Progenitor cell of endocrine pancreas (in vitro differentiated cells): ENCODE measurements around the gene DPP6. TPM values are rescaled to one million over a fixed set of nuclear protein-coding genes. Genes with fewer than 3 reads are reported as not detected.

Experiments used
- DNase-seq: peaks from one replicate; pipeline ENCODE4 v3.0.0; 2021; ENCODE audit warnings: low spot score; ENCODE audit not compliant: unreplicated experiment
- H3K27ac Mint-ChIP-seq: 2 replicates; pipeline ENCODE4 v1.8.0; 2021; ENCODE audit warnings: mild to moderate bottlenecking, moderate library complexity, mixed read lengths
- H3K27me3 Mint-ChIP-seq: 2 replicates; pipeline ENCODE4 v1.8.0; 2021; ENCODE audit warnings: mixed read lengths
- H3K36me3 Mint-ChIP-seq: 2 replicates; pipeline ENCODE4 v1.8.0; 2022; ENCODE audit warnings: mixed read lengths; ENCODE audit not compliant: insufficient read depth
- H3K4me1 Mint-ChIP-seq: 2 replicates; pipeline ENCODE4 v1.8.0; 2021; ENCODE audit warnings: low read depth, mixed read lengths
- H3K4me3 Mint-ChIP-seq: 2 replicates; pipeline ENCODE4 v1.8.0; 2021; ENCODE audit warnings: low read depth, mild to moderate bottlenecking, moderate library complexity, mixed read lengths
- H3K9me3 Mint-ChIP-seq: 2 replicates; pipeline ENCODE4 v1.8.0; 2021; ENCODE audit warnings: low read depth, mixed read lengths
- CTCF ChIP-seq: fragments of 200-600 bp; sonication (generic); IDR thresholded peaks from one replicate; pipeline ENCODE4 v1.5.0; 2021; ENCODE audit warnings: antibody characterized with exemption, mild to moderate bottlenecking; ENCODE audit not compliant: unreplicated experiment
- total RNA-seq: library from RNA; stranded (reverse); gene quantifications from 2 replicates; pipeline ENCODE4 v1.2.1, GENCODE V29; 2021

The DPP6 gene
- total RNA-seq, 1 donor from 2014 or later = 13.4 TPM

GRCh38 chr7:154579711-154580110 lies 527.5 kb downstream of the DPP6 start:
- no peaks in the 10 kb centered on the region for H3K9me3 Mint-ChIP-seq
- no peak for TF ChIP-seq CTCF
- H3K27ac Mint-ChIP-seq = no peak overlapping the region
- no peaks in the 10 kb centered on the region for H3K36me3 Mint-ChIP-seq
- H3K27me3 Mint-ChIP-seq = no peaks in the 10 kb centered on the region
- no peaks in the 10 kb centered on the region for H3K4me1 Mint-ChIP-seq
- no peak overlapping the region for H3K4me3 Mint-ChIP-seq
- DNase-seq = no peak

- H3K27me3 Mint-ChIP-seq = no peaks in the 10 kb centered on the region
Observed at GRCh38 chr7:154581251-154581890, 529.2 kb downstream of the DPP6 start.

GRCh38 chr7:154583454-154583853 lies 531.3 kb downstream of the DPP6 start:
- no peak overlapping the region for H3K4me3 Mint-ChIP-seq
- H3K4me1 Mint-ChIP-seq = peaks cover 3% of the 10 kb centered on the region
- H3K36me3 Mint-ChIP-seq = no peaks in the 10 kb centered on the region

More at GRCh38 chr7:154581251-154581890, 529.2 kb downstream of the DPP6 start:
- no peaks in the 10 kb centered on the region for H3K36me3 Mint-ChIP-seq
- no peaks in the 10 kb centered on the region for H3K9me3 Mint-ChIP-seq
- DNase-seq = no peak
- H3K4me1 Mint-ChIP-seq = no peaks in the 10 kb centered on the region
- TF ChIP-seq CTCF = no peak
- no peak overlapping the region for H3K27ac Mint-ChIP-seq
- H3K4me3 Mint-ChIP-seq = no peak overlapping the region

GRCh38 chr7:154584352-154585252 lies 532.4 kb downstream of the DPP6 start:
- DNase-seq = no peak
- Mint-ChIP-seq H3K9me3 (no peaks in the 10 kb centered on the region), H3K27me3 (peaks cover 4% of the 10 kb centered on the region), H3K4me1 (peaks cover 3% of the 10 kb centered on the region), H3K36me3 (no peaks in the 10 kb centered on the region), H3K27ac (no peak overlapping the region), H3K4me3 (no peak overlapping the region)
- peak; percentile 68 for TF ChIP-seq CTCF

More at GRCh38 chr7:154583454-154583853, 531.3 kb downstream of the DPP6 start:
- no peak for DNase-seq
- Mint-ChIP-seq H3K9me3 (no peaks in the 10 kb centered on the region), H3K27ac (no peak overlapping the region), H3K27me3 (peaks cover 4% of the 10 kb centered on the region)
- no peak for TF ChIP-seq CTCF

- Mint-ChIP-seq H3K9me3 (no peaks in the 10 kb centered on the region), H3K36me3 (no peaks in the 10 kb centered on the region), H3K27me3 (peaks cover 4% of the 10 kb centered on the region), H3K27ac (no peak overlapping the region), H3K4me1 (peaks cover 3% of the 10 kb centered on the region), H3K4me3 (no peak overlapping the region)
- no peak for TF ChIP-seq CTCF
- DNase-seq = no peak
Observed at GRCh38 chr7:154587792-154588191, 535.6 kb downstream of the DPP6 start.
